ENCODE results near the gene POTEG.
"Not testable (repeated sequence)": the region's sequence is repeated elsewhere in the genome, so short reads cannot be mapped to it uniquely, and the experiment has no call there.

POTEG gene

DNA sequence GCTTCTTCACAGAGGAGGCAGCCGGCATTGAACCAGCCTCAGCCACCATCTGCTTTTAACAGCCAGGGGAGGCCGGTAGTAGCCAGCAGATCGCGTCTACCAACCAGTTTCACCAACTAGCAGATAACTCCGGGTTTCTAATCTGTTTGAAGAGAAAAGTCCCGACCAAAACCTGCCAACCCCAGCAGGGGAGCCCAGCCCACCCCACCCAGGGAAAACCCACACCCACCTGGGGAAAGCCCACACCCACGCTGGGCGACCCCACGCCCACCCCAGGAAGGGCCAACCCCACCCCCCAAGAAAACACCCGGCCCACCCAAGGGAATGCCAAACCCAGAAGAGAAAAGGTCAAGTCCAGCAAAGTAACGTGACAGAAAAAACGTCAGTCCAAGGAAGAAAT, at the start of gene POTEG:
POTEG (minus strand) TSS at position 101 of the 400 bp plus-strand sequence; CDS start at position 49, 52 bp downstream.
- DNase-seq = not testable (repeated sequence)

GRCh38 chr14:19482093-19482492, 48.0 kb upstream of the POTEG start:
- not testable (repeated sequence) for DNase-seq

DNA sequence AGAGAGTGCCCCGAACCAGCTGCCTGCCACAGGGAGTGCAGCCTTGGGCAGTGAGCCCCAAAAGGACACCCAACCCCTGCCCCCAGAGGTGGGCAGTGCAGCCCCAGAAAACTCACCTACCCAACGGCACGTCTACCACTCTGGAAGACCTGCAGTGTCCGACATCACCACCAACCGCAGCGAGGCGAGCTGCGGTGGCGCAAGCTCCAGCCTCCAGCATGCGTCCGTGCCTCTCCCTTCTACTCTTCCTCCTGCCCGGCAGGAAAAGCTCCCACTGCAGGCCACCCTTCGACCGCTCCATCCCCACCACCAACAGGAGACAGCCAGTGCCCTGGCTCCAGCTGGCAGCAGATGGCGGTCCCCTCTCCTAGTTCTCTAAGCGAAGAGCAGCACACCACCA, 47.3 kb upstream of the POTEG start:
- not testable (repeated sequence) for DNase-seq

GRCh38 chr14:19480491-19480890, 46.4 kb upstream of the POTEG start:
- not testable (repeated sequence) for DNase-seq

- DNase-seq = not testable (repeated sequence)
These were observed 11.6 kb upstream of the POTEG start for GRCh38 chr14:19445761-19446160.

- not testable (repeated sequence) for DNase-seq
These were observed 5.7 kb upstream of the POTEG start for GRCh38 chr14:19439826-19440225.

GRCh38 chr14:19439219-19439618, 5.1 kb upstream of the POTEG start:
- DNase-seq = not testable (repeated sequence)

- DNase-seq = not testable (repeated sequence)
These were observed 2.9 kb upstream of the POTEG start for GRCh38 chr14:19437126-19437443.

GRCh38 chr14:19436311-19437125, 2.4 kb upstream of the POTEG start:
- DNase-seq = not testable (repeated sequence)

DNA sequence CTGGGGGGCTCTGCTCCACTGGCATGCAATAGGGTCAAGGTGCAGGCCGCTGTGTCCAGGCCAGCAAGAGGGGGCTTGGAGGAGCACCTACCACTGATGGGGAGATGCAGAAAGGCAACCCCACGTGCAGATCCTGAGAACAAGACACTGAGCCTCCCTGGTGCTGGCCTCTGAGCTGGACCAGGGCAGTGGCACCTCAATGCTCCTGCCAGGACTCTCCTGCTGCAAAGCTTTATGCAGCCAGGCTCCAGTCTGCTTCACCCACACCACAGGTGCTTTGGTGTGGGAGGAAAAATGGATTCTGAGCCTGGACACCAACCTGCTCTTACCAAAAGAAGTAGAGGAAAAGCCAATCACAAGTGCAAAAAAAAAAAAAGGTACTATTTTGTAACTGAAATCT, 1.7 kb upstream of the POTEG start:
- DNase-seq = not testable (repeated sequence)

DNA sequence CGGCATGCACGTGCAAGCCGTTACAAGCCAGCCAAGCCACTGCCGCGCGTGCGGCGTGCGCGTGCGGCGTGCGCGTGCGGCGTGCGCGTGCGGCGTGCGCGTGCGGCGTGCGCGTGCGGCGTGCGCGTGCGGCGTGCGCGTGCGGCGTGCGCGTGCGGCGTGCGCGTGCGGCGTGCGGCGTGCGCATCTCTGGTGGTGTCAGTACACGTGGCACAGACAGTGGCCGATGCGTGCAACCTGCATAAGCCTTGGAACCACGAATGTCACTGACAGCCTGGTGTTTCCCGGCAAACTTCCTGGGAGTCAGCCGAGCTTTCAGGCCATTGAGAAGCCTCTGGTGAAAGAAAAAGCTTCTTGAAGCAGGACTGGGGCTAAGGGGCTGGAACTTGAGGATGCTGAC, 750 bp upstream of the POTEG start:
- not testable (repeated sequence) for DNase-seq

- DNase-seq = not testable (repeated sequence)
These were observed 376 bp downstream of the POTEG start for GRCh38 chr14:19433765-19434164.

DNA sequence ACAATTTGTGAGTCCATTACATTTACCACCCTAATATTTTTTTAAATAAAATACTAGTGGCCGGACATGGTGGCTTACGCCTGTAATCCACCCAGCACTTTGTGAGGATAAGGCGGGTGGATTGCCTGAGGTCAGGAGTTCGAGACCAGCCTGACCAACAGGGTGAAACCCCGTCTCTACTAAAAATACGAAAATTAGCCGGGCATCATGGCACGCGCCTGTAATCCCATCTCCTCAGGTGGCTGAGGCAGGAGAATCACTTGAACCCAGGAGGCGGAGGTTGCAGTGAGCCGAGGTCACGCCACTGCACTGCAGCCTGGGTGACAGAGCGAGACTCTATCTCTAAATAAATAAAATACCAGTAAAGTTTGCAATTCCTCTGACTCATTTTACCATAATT, 25.6 kb downstream of the POTEG start:
- not testable (repeated sequence) for DNase-seq

GRCh38 chr14:19402097-19402496, 32.0 kb downstream of the POTEG start:
- not testable (repeated sequence) for DNase-seq

GRCh38 chr14:19394727-19395126, 39.4 kb downstream of the POTEG start:
- DNase-seq = not testable (repeated sequence)

DNA sequence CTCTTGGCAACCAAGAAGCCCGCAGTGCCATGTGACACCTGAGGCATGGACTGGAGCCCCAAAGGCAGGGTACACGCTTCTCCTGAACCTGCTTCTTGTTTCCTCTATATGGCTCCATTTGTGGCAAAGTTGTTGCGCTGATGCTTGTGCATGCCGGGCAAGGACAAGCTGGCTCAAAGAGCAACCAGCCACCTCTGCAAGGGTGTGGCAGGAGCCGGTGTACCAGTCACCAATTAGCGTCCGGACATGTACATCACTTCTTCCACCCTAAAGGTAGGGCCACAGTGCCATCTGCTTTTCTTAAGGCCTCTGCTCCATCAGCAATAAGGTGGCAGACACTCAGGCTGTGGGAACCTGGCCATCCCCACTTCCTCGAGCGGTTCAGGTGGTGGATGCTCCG, 43.9 kb downstream of the POTEG start:
- not testable (repeated sequence) for DNase-seq

GRCh38 chr14:19388741-19389140, 45.4 kb downstream of the POTEG start:
- not testable (repeated sequence) for DNase-seq

DNA sequence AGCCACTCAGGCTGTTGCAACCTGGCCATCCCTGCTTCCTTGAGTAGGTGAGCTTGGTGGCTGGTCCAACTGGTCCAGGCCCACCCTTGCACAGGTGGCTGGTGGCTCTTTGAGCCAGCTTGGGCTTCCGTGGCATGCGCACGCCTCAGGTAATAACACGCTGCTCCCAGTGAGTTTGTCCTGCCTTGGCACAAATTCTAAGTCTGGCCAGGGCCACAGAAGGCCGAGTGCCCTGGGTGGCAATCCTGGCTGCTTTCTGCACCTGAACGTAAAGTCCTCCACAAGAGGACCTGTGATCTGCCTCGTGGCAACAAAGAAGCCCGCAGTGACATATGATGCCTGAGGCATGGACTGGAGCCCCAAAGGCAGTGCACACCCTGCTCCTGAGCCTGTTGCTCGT, 47.1 kb downstream of the POTEG start:
- DNase-seq = not testable (repeated sequence)

DNA sequence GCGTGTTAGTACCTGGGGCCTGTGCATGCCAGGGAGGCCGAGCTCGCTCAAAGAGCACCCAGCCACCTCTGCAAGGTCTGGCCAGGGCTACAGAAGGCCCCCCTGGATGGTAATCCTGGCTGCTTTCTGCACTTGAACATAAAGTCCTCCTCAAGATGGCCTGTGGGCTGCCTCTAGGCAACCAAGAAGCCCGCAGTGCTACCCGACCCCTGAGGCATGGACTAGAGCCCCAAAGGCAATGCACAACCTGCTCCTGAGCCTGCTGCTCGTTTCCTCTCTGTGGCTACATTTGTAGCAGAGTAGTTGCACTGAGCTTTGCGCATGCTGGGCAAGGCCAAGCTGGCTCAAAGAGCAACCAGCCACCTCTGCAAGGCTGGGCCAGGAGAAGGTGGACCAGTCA, 47.8 kb downstream of the POTEG start:
- DNase-seq = not testable (repeated sequence)

GRCh38 chr14:19384088-19384781, 49.9 kb downstream of the POTEG start:
- not testable (repeated sequence) for DNase-seq

DNA sequence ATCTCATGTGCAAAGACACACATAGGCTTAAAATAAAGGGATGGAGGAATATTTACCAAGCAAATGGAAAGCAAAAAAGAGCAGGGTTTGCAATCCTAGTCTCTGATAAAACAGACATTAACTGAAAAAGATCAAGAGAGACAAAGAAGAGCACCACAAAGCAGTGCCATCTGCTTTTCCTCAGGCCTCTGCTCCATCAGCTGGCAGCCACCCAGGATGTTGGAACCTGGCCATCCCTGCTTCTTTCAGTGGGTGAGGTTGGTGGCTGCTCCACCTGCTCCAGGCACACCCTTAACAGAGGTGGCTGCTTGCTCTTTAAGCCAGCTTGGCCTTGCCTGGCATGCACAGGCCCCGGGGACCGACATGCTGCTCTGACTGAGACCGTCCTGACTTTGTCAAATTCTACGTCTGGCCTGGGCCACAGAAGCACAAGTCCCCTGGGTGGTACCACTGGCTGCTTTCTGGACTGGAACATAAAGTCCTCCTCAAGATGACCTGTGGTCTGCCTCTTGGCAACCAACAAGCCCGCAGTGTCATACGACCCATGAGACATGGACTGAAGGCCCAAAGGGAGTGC, 51.0 kb downstream of the POTEG start:
- not testable (repeated sequence) for DNase-seq

GRCh38 chr14:19380137-19380536, 54.0 kb downstream of the POTEG start:
- DNase-seq = not testable (repeated sequence)

- DNase-seq = not testable (repeated sequence)
These were observed 59.7 kb downstream of the POTEG start for GRCh38 chr14:19374451-19374903.
